ENCODE data around the gene SKP1.
A peak's percentile ranks its signal among the peaks of the same experiment; 100 is the strongest.

The SKP1 gene

GRCh38 chr5:134139891-134140469 is 36.8 kb downstream of the SKP1 start:
- Histone ChIP-seq H3K27me3 (replicated peaks; ENCODE audit: insufficient read depth, low read length) (no peaks in the 10 kb centered on the region), H3K9me3 (replicated peaks; ENCODE audit: insufficient read depth, low read length) (no peaks in the 10 kb centered on the region), H3K9me2 (replicated peaks; ENCODE audit: insufficient read depth, low read length) (no peaks in the 10 kb centered on the region), H3F3A (ENCODE audit: insufficient read depth, low read length) (no peaks in the 10 kb centered on the region), H3K4me3 (ENCODE audit: low read length) (no peak overlapping the region), H4K20me1 (ENCODE audit: insufficient read depth, low read length) (peaks cover 8% of the 10 kb centered on the region), H3K79me2 (ENCODE audit: low read length) (peaks cover 5% of the 10 kb centered on the region; the same call in 1 of the 2 replicates), H3K9ac (ENCODE audit: low read length) (no peak overlapping the region), H2AFZ (ENCODE audit: low read length) (no peak overlapping the region), H3K4me1 (ENCODE audit: low read length) (peaks cover 13% of the 10 kb centered on the region), H3K27ac (ENCODE audit: low read length) (no peak overlapping the region), H3K4me2 (ENCODE audit: low read depth, low read length) (no peak overlapping the region), H3K36me3 (replicated peaks; ENCODE audit: insufficient read depth, low read length) (no peaks in the 10 kb centered on the region)
- DNase-seq: no peak
- TF ChIP-seq CTCF (IDR thresholded peaks at IDR 0.05; ENCODE audit: low read length) (no peak), EZH2 (optimal IDR thresholded peaks at IDR 0.05; ENCODE audit: low read depth, low read length) (no peak), EZH2phosphoT487 (IDR thresholded peaks at IDR 0.05; ENCODE audit: low read length) (no peak)

GRCh38 chr5:134139377-134139851 is 37.3 kb downstream of the SKP1 start:
- H3K36me3 ChIP-seq (replicated peaks; ENCODE audit: insufficient read depth, low read length): no peaks in the 10 kb centered on the region
- no peaks in the 10 kb centered on the region for H3K79me2 ChIP-seq (ENCODE audit: low read length)
- H4K20me1 ChIP-seq (ENCODE audit: insufficient read depth, low read length): peaks cover 8% of the 10 kb centered on the region
- H3K4me2 ChIP-seq (ENCODE audit: low read depth, low read length): no peak overlapping the region
- no peak overlapping the region for H2AFZ ChIP-seq (ENCODE audit: low read length)
- H3F3A ChIP-seq (ENCODE audit: insufficient read depth, low read length): no peaks in the 10 kb centered on the region
- H3K4me3 ChIP-seq (ENCODE audit: low read length): no peak overlapping the region
- H3K27me3 ChIP-seq (replicated peaks; ENCODE audit: insufficient read depth, low read length): no peaks in the 10 kb centered on the region
- H3K9me3 ChIP-seq (replicated peaks; ENCODE audit: insufficient read depth, low read length): no peaks in the 10 kb centered on the region
- no peak overlapping the region for H3K27ac ChIP-seq (ENCODE audit: low read length)
- no peak for DNase-seq
- H3K9ac ChIP-seq (ENCODE audit: low read length): no peak overlapping the region
- peaks cover 13% of the 10 kb centered on the region for H3K4me1 ChIP-seq (ENCODE audit: low read length)
- TF ChIP-seq CTCF (IDR thresholded peaks at IDR 0.05; ENCODE audit: low read length): no peak
- no peak for TF ChIP-seq EZH2 (optimal IDR thresholded peaks at IDR 0.05; ENCODE audit: low read depth, low read length)
- TF ChIP-seq EZH2phosphoT487 (IDR thresholded peaks at IDR 0.05; ENCODE audit: low read length): no peak
- H3K9me2 ChIP-seq (replicated peaks; ENCODE audit: insufficient read depth, low read length): no peaks in the 10 kb centered on the region

GRCh38 chr5:134138416-134139376 is 38.1 kb downstream of the SKP1 start:
- Histone ChIP-seq H3K27ac (ENCODE audit: low read length) (no peak overlapping the region), H3K4me2 (ENCODE audit: low read depth, low read length) (no peak overlapping the region), H3K9me2 (replicated peaks; ENCODE audit: insufficient read depth, low read length) (no peaks in the 10 kb centered on the region), H4K20me1 (ENCODE audit: insufficient read depth, low read length) (peaks cover 8% of the 10 kb centered on the region), H3K9me3 (replicated peaks; ENCODE audit: insufficient read depth, low read length) (no peaks in the 10 kb centered on the region), H3K27me3 (replicated peaks; ENCODE audit: insufficient read depth, low read length) (no peaks in the 10 kb centered on the region), H3K36me3 (replicated peaks; ENCODE audit: insufficient read depth, low read length) (no peaks in the 10 kb centered on the region), H3K79me2 (ENCODE audit: low read length) (no peaks in the 10 kb centered on the region), H3K4me1 (ENCODE audit: low read length) (peaks cover 13% of the 10 kb centered on the region), H2AFZ (ENCODE audit: low read length) (no peak overlapping the region), H3K9ac (ENCODE audit: low read length) (no peak overlapping the region), H3K4me3 (ENCODE audit: low read length) (no peak overlapping the region), H3F3A (ENCODE audit: insufficient read depth, low read length) (no peaks in the 10 kb centered on the region)
- TF ChIP-seq EZH2 (optimal IDR thresholded peaks at IDR 0.05; ENCODE audit: low read depth, low read length) (no peak), CTCF (IDR thresholded peaks at IDR 0.05; ENCODE audit: low read length) (no peak), EZH2phosphoT487 (IDR thresholded peaks at IDR 0.05; ENCODE audit: low read length) (no peak)
- DNase-seq: peak; percentile 33

Measured in MM.1S (cell line).